Measurements from ENCODE around the gene SLC4A4. TPM values are rescaled to one million over a fixed set of nuclear protein-coding genes. Genes with fewer than 3 reads are reported as not detected.

Gene SLC4A4
- 5.9 and 23.8 TPM in 2 replicates for total RNA-seq

GRCh38 chr4:71338846-71339593, at the start of gene SLC4A4:
Gene SLC4A4, plus strand, starts transcription at chr4:71339020.

